Measurements from ENCODE around the gene CEP72.

GRCh38 chr5:669842-670395, 57.8 kb downstream of the CEP72 start:
- TF ChIP-seq TCF3 (IDR thresholded peaks at IDR 0.05; ENCODE audit: borderline replicate concordance, insufficient read depth, low read depth, low read length) (no peak), POLR2AphosphoS5 (IDR thresholded peaks at IDR 0.05; ENCODE audit: low read length) (no peak), PBX3 (IDR thresholded peaks at IDR 0.05; ENCODE audit: insufficient replicate concordance, low read depth, low read length) (no peak), JUNB (IDR thresholded peaks at IDR 0.05) (no peak), RAD21 (IDR thresholded peaks at IDR 0.05; ENCODE audit: insufficient read depth, low read depth, low read length) (no peak), ZZZ3 (IDR thresholded peaks at IDR 0.05; ENCODE audit: control insufficient read depth, insufficient read length, low read depth) (no peak), EZH2 (IDR thresholded peaks at IDR 0.05; ENCODE audit: borderline replicate concordance, control insufficient read depth, low read depth, low read length) (no peak), NFIC (IDR thresholded peaks at IDR 0.05; ENCODE audit: low read depth, low read length) (no peak)
- TF ChIP-seq, protein P1, sequence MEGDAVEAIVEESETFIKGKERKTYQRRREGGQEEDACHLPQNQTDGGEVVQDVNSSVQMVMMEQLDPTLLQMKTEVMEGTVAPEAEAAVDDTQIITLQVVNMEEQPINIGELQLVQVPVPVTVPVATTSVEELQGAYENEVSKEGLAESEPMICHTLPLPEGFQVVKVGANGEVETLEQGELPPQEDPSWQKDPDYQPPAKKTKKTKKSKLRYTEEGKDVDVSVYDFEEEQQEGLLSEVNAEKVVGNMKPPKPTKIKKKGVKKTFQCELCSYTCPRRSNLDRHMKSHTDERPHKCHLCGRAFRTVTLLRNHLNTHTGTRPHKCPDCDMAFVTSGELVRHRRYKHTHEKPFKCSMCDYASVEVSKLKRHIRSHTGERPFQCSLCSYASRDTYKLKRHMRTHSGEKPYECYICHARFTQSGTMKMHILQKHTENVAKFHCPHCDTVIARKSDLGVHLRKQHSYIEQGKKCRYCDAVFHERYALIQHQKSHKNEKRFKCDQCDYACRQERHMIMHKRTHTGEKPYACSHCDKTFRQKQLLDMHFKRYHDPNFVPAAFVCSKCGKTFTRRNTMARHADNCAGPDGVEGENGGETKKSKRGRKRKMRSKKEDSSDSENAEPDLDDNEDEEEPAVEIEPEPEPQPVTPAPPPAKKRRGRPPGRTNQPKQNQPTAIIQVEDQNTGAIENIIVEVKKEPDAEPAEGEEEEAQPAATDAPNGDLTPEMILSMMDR (IDR thresholded peaks at IDR 0.05 in 2 of 3, conservative IDR thresholded peaks at IDR 0.05 in 1 of 3; ENCODE audit: control insufficient read depth in 2 of 3, extremely low read depth in 1 of 3, insufficient read depth in 1 of 3, low read depth in 3 of 3, low read length in 3 of 3): no peak

Measured in GM12878 (cell line).